ENCODE measurements around the gene SLC6A6.

DNA sequence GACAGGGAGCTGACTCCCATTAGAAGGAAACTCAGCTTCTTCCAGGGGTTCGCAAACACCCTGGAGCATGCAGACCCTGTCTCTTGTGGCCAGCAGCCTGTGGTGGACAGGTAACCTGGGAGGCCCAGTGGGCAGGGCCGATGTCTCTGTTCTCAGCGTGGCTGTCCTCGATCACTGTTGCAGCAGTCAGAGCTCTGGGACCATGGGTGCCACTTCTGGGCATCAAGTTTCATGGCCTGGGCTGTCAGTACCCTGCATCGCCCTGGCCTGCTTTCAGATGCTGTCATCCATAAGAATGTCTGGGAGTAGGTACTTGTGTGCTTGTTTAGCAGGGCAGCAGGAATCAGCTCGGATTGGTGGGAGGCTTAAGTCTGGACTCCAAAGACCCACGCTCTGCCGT, 54.4 kb downstream of the SLC6A6 start:
- TF ChIP-seq CTCF (IDR thresholded peaks at IDR 0.05): no peak
- no peak for TF ChIP-seq POLR2A (IDR thresholded peaks at IDR 0.05)

All from body of pancreas (tissue), 4 donors.